Activated CD4-positive, alpha-beta T cell treated with anti-CD3 and anti-CD28 coated beads, Interleukin-2, amount 10 ng/mL, durations not matched to agents 7 days and 5 days (primary cell): ENCODE results near the gene TAF15. TPM values are rescaled to one million over a fixed set of nuclear protein-coding genes. Genes with fewer than 3 reads are reported as not detected.

Experiments used
- CTCF ChIA-PET: fragments of 350-600 bp; sonication (Branson Sonifier 250); formaldehyde crosslinking; loops from one replicate; lab custom pipeline; 2021; ENCODE audit warnings: antibody characterized with exemption; lab: Charles Lee
- POLR2A ChIA-PET: fragments of 350-600 bp; sonication (Branson Sonifier 250); formaldehyde crosslinking; loops from one replicate; lab custom pipeline; 2021; ENCODE audit warnings: antibody characterized with exemption; lab: Charles Lee
- DNase-seq: peaks from one replicate; pipeline ENCODE4 v3.0.0-alpha.2; 2020
- H3K27ac Mint-ChIP-seq: one replicate; pipeline ENCODE4 v1.8.0; 2021; ENCODE audit warnings: mild to moderate bottlenecking, moderate library complexity, mixed read lengths
- H3K27me3 Mint-ChIP-seq: one replicate; pipeline ENCODE4 v1.8.0; 2021; ENCODE audit warnings: mixed read lengths
- H3K36me3 Mint-ChIP-seq: one replicate; pipeline ENCODE4 v1.8.0; 2021; ENCODE audit warnings: low read depth, mixed read lengths
- H3K4me1 Mint-ChIP-seq: one replicate; pipeline ENCODE4 v1.8.0; 2021; ENCODE audit warnings: mixed read lengths
- H3K4me3 Mint-ChIP-seq: one replicate; pipeline ENCODE4 v1.8.0; 2021; ENCODE audit warnings: mild to moderate bottlenecking, moderate library complexity, mixed read lengths
- H3K9me3 Mint-ChIP-seq: one replicate; pipeline ENCODE4 v1.8.0; 2021; ENCODE audit warnings: mixed read lengths
- total RNA-seq, 2 experiments: library from RNA; stranded (reverse); gene quantifications; one replicate each; pipeline ENCODE4 v1.2.3, GENCODE V29; 2021

The TAF15 gene
- total RNA-seq, result 100 to 1,000 TPM; 274 to 311 TPM

DNA sequence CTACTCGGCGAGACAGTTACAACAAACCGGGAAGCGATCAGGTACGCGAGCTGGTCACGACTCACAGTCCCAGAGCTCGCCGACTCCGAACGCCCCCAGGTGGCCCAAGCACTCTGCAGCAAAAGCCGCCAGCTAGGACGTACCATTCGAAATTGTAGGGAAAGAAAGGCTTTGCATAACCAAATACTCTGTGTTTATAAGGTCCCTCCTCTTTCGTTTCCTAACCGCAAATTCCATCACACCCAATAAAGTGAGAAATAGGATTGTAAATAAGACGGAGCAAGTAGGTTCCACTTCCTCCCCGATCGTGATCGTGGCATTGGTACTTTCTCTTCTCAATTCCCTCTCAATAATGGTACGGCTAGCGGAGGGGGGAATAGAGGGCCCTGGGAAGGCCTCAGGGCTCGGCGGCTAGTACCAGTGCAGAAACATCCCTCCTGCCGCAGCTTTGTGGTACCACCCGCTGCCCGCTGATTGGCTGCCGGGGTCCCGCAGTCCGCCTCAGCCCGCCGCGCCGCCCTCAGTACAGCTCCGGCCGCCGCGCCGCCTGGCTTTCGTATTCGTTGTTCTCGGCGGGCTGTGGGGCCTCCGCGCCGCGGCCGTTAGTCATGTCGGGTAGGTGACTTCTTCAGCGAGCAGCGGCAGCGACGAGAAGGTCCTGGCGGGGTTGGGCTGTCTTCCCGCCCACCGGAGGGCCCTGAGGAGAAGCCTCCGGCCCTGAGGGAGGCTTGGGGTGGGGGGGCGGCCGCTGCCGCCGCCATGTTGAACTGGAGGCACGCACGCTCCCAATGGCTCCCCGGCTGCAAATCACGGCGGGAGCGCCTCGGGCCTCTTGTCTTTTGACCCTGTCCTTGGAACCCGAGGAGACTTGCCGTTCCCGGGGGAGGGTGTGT is at the start of gene TAF15:
TAF15 (plus strand) TSS at position 523 of the 893 bp plus-strand sequence; CDS start at position 609, 86 bp downstream.
- CTCF ChIA-PET, result interaction anchor here (0.6 to 3.1 kb wide), 31 partner anchors 8 to 761 kb away, joined by 3 to 44 read pairs (median 4); partner anchors contain the start of genes MMP28 and SLFN12L

DNA sequence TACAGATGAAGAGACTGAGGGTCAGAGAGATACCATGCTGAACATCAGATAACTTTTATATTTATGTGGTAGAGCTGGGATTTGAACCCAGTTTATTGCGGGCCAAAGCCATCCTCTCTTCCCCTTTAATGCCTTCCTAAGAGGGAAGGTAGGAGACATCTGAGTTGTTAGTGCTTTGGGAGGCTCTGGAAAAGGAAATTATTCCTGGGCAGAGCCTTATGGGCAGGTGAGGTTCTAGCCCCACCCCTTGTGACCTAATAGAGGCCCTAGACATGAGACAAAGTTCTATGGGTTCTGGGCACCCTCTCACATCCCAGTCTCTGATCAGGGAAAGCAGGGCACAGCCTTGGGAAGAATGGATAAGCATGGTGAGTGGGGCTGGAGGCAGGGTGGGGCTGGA is 48.7 kb upstream of the TAF15 start, which contains the start of gene C17orf50:
C17orf50 (plus strand) TSS at position 301 of the 400 bp plus-strand sequence; CDS start at position 356, 55 bp downstream.
- H3K27me3 Mint-ChIP-seq, result no peaks in the 10 kb centered on the region
- POLR2A ChIA-PET, result no interaction called here
- DNase-seq, result no peak
- no peaks in the 10 kb centered on the region for H3K9me3 Mint-ChIP-seq
- H3K27ac Mint-ChIP-seq, result no peak within 1 kb of the TSS
- no peak within 1 kb of the TSS for H3K4me3 Mint-ChIP-seq
- CTCF ChIA-PET, result interaction anchor here (0.5 to 2.4 kb wide), 5 partner anchors 13 to 388 kb away, joined by 3 to 12 read pairs (median 3); no protein-coding TSS in a partner anchor
- peaks cover 11% of the 10 kb centered on the region for H3K4me1 Mint-ChIP-seq
- no peaks in the 10 kb centered on the region for H3K36me3 Mint-ChIP-seq

More for the DNA sequence above, at the start of gene TAF15:
- no peaks in the 10 kb centered on the region for H3K9me3 Mint-ChIP-seq
- peak within 1 kb of the TSS; percentile 96 for H3K27ac Mint-ChIP-seq
- POLR2A ChIA-PET, result interaction anchor here (1.0 to 2.6 kb wide), 2 partner anchors 45 to 223 kb away, joined by 3 to 21 read pairs; no protein-coding TSS in a partner anchor
- H3K4me1 Mint-ChIP-seq, result peaks cover 58% of the 10 kb centered on the region
- H3K4me3 Mint-ChIP-seq, result peak within 1 kb of the TSS; percentile 94
- H3K36me3 Mint-ChIP-seq, result peaks cover 18% of the 10 kb centered on the region
- DNase-seq, result peak; percentile 97
- H3K27me3 Mint-ChIP-seq, result no peaks in the 10 kb centered on the region

DNA sequence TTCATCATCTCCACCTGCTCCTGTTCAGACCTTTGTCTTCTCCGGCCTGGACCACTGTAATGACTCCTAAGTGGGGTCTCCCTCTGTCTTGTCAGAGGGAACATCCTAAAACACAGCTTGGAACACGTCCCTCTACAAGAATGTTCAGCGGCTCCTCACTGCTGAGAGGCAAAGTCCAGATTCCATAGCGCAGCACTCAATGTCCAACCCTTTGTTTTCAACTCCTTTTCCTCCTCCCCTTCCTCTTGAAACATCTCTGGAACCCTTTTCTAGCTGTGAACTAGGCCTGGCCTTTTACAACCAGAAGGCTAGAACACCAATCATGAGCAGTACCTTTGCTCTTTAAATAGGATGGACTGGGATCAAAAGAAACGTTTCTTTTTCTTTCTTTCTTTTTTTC is 47.7 kb upstream of the TAF15 start:
- no peaks in the 10 kb centered on the region for H3K9me3 Mint-ChIP-seq
- H3K27me3 Mint-ChIP-seq, result no peaks in the 10 kb centered on the region
- ChIA-PET CTCF (interaction anchor here (0.7 to 1.2 kb wide), 4 partner anchors 16 to 92 kb away, joined by 3 to 5 read pairs (median 3); partner anchors contain the start of gene TAF15), POLR2A (no interaction called here)
- H3K4me1 Mint-ChIP-seq, result peaks cover 11% of the 10 kb centered on the region
- H3K4me3 Mint-ChIP-seq, result no peak overlapping the region
- no peak for DNase-seq
- H3K27ac Mint-ChIP-seq, result no peak overlapping the region
- no peaks in the 10 kb centered on the region for H3K36me3 Mint-ChIP-seq

DNA sequence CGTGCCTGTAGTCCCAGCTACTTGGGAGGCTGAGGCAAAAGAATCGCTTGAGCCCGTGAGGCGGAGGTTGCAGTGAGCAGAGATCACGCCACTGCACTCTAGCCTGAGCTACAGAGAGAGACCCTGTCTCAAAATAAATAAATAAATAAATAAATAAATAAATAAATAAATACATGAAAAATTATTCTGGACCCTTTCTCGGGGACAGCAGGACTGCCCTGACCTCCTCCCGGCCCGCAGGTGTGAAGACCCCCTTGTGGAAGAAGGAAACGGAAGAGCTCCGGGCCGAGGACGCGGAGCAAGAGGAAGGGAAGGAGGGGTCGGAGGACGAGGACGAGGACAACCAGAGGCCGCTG is 45.5 kb upstream of the TAF15 start:
- peak overlapping the region; percentile 78 for H3K4me3 Mint-ChIP-seq
- H3K4me1 Mint-ChIP-seq, result peaks cover 11% of the 10 kb centered on the region
- no peaks in the 10 kb centered on the region for H3K27me3 Mint-ChIP-seq
- H3K36me3 Mint-ChIP-seq, result no peaks in the 10 kb centered on the region
- ChIA-PET CTCF (interaction anchor here (0.7 to 3.2 kb wide), 30 partner anchors 9 to 626 kb away, joined by 3 to 44 read pairs (median 5); partner anchors contain the start of genes CCL16, MMP28 and TAF15), POLR2A (interaction anchor here (2.1 kb wide), 1 partner anchor 45 kb away, joined by 21 read pairs; the partner anchor contains the start of gene TAF15)
- H3K9me3 Mint-ChIP-seq, result no peaks in the 10 kb centered on the region
- no peak overlapping the region for H3K27ac Mint-ChIP-seq
- no peak for DNase-seq

DNA sequence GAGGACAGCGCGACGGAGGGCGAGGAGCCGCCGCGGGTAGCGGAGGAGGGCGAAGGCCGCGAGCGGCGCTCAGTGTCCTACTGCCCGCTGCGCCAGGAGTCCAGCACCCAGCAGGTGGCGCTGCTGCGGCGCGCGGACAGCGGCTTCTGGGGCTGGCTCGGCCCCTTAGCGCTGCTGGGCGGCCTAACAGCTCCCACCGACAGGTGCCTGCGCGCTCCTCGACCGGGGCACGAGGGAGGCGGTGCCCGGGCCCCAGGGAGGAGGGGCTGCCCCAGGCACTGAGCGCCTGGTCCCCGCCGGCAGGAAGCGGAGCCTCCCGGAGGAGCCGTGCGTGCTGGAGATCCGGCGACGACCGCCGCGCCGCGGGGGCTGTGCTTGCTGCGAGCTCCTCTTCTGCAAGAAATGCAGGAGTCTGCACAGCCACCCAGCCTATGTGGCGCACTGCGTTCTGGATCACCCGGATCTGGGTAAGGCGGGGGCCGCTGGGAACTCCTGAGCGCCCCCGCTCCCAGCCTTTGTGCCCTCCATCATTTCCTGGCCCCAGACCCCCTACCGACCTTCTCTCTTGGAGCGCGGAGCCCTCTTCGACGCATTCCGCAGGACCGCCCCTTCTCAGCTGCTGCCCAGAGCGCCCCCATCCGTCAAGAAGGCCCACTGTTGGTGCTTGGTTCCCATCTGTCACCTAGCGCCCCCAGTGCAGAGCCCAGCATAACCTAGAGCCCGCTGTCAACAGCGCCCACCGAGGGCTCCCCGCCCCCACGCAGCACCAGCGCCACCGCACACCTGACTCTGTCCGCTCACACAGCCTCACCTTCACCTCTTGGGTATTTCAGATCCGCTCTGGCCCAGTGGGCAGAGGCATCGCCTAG is 44.9 kb upstream of the TAF15 start:
- H3K27me3 Mint-ChIP-seq, result no peaks in the 10 kb centered on the region
- H3K9me3 Mint-ChIP-seq, result no peaks in the 10 kb centered on the region
- H3K27ac Mint-ChIP-seq, result peak overlapping the region; percentile 74
- H3K4me3 Mint-ChIP-seq, result peak overlapping the region; percentile 78
- no peaks in the 10 kb centered on the region for H3K36me3 Mint-ChIP-seq
- ChIA-PET POLR2A (interaction anchor here (2.1 kb wide), 1 partner anchor 44 kb away, joined by 21 read pairs; the partner anchor contains the start of gene TAF15), CTCF (interaction anchor here (0.6 to 3.2 kb wide), 31 partner anchors 8 to 626 kb away, joined by 3 to 44 read pairs (median 4); partner anchors contain the start of genes MMP28, RASL10B and TAF15)
- H3K4me1 Mint-ChIP-seq, result peaks cover 11% of the 10 kb centered on the region
- DNase-seq, result peak; percentile 82

DNA sequence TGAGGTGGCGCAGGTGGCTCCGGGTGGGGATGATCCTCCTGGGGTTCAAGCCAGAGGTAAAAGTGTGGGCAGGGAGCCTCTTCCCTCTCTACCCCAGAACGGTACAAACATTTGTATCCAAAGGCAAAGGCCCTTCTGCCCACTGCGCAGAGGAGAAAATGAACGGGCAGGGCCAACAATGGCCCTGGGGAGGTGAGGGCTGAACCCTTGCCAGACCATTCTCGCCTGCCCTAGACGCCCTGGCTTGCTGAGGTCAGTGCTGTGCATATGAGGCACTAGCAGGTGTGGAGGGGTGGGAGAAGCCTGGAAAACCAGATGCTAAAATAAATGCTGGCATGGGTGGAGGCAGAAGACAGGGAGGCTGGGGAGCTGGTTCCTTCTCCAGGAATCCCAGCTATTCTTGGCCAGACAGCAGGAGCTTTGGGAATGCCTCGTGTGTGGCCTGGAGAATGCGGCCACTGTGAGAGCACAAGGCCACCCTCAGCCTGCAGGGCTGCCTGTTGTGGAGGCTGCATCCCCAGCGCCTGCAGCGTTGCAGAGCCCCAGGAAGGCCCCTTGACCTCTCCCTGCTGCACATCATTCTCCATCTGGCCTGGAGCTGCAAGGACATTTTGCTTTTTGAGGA is 44.1 kb upstream of the TAF15 start:
- ChIA-PET POLR2A (no interaction called here), CTCF (interaction anchor here (0.8 to 3.2 kb wide), 7 partner anchors 10 to 554 kb away, joined by 4 to 44 read pairs (median 17); partner anchors contain the start of genes MMP28 and TAF15)
- H3K4me3 Mint-ChIP-seq, result peak overlapping the region; percentile 78
- H3K36me3 Mint-ChIP-seq, result no peaks in the 10 kb centered on the region
- H3K27ac Mint-ChIP-seq, result peak overlapping the region; percentile 74
- no peaks in the 10 kb centered on the region for H3K9me3 Mint-ChIP-seq
- no peak for DNase-seq
- no peaks in the 10 kb centered on the region for H3K27me3 Mint-ChIP-seq
- H3K4me1 Mint-ChIP-seq, result peaks cover 11% of the 10 kb centered on the region

DNA sequence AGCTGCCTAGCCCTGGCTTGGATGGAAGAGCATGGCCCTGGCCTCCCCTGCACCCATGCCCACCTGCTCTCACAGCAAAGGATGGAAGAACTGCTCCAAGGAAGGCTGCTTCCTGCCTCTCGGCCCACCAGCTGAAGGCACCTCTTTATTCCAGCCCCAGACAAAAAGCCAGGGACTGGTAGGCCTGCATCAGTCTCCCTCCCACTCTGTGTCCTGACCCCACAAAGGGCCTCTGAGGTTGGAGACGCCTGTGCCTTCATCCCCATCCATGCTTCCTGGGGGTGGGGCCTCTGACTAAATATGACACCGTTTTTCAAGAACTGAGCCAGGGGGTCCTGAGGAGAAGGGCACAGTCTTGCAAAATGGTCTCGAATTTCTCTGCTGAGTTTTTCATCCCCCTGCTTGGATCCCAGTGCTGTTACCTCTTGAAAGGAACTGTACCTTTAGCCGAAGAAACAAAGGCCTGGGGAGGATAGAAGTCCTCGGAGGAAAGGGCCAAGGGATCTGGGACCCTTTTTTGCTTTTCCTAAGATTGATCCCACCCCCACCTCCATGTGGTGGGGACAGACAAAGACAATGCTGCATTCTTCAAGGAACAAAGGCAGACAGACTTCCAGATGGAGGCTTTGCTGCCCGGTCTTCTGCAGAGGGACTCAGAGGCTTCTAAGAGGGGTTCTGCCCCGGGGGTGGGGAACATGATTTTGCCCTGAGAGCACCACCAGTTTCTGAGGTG is 43.4 kb upstream of the TAF15 start:
- Mint-ChIP-seq H3K4me3 (no peak overlapping the region), H3K27ac (no peak overlapping the region), H3K27me3 (no peaks in the 10 kb centered on the region), H3K36me3 (no peaks in the 10 kb centered on the region), H3K9me3 (no peaks in the 10 kb centered on the region), H3K4me1 (peaks cover 11% of the 10 kb centered on the region)
- POLR2A ChIA-PET, result no interaction called here
- CTCF ChIA-PET, result interaction anchor here (0.8 to 3.2 kb wide), 3 partner anchors 39 to 554 kb away, joined by 4 to 44 read pairs (median 17); partner anchors contain the start of gene TAF15
- no peak for DNase-seq

DNA sequence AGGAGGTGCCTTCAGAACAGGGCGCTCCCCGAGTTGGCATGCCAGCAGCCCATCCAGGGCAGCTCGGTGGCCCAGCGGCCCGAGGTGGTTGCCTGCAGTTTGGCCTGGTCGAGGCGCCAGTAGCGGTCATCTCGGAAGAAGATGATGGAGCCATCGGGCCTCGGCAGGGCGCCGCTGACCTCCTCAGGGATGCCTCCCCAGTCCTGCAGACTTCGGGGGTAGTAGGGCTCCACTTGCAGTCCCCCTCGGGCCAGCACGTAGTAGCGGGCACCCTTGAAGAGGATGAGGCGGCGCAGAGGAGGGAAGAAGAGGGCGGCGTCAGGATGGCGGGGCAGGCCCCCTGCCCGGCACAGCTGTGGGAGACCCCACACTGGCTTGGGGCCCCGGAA is 42.8 kb upstream of the TAF15 start:
- H3K36me3 Mint-ChIP-seq, result no peaks in the 10 kb centered on the region

DNA sequence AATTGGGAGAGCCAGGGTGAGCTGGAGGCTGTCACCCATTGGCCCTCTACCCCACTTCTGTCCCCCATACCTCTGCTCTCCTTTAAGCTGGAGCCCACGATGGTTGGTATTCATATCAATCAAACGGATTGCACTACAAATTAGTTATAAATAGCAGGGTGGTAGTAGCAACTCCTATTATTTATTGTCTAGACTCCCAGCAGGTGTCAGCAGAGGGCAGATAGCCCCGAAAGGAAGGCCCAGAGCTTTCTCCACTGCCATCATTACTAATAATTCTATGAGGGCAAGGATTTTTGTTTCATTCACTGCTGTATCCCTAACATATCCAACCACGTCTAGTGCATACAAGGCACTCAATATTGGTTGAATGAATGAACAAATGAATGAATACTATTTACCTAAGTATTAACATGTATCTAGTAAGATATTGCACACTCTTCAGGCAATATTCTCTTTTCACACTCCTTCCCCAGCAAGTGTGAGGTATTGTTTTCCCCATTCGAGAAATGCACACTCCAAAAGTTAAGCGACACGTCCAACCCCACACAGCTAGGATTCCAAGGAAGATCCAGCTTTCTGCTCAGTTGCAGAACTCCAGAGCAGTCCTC is 42.3 kb upstream of the TAF15 start:
- H3K4me3 Mint-ChIP-seq, result no peak overlapping the region
- no peaks in the 10 kb centered on the region for H3K36me3 Mint-ChIP-seq
- peak; percentile 45 for DNase-seq
- no peaks in the 10 kb centered on the region for H3K9me3 Mint-ChIP-seq
- peaks cover 11% of the 10 kb centered on the region for H3K4me1 Mint-ChIP-seq
- POLR2A ChIA-PET, result no interaction called here
- CTCF ChIA-PET, result interaction anchor here (1.0 to 1.2 kb wide), 2 partner anchors 38 to 41 kb away, joined by 3 to 4 read pairs; no protein-coding TSS in a partner anchor
- H3K27ac Mint-ChIP-seq, result no peak overlapping the region
- H3K27me3 Mint-ChIP-seq, result peaks cover 4% of the 10 kb centered on the region

More for the DNA sequence above, 42.8 kb upstream of the TAF15 start:
- H3K4me1 Mint-ChIP-seq, result peaks cover 11% of the 10 kb centered on the region
- no peak overlapping the region for H3K27ac Mint-ChIP-seq
- DNase-seq, result no peak
- H3K9me3 Mint-ChIP-seq, result no peaks in the 10 kb centered on the region
- no peak overlapping the region for H3K4me3 Mint-ChIP-seq
- H3K27me3 Mint-ChIP-seq, result no peaks in the 10 kb centered on the region
- ChIA-PET CTCF (interaction anchor here (1.0 to 1.2 kb wide), 2 partner anchors 39 to 42 kb away, joined by 3 to 4 read pairs; no protein-coding TSS in a partner anchor), POLR2A (no interaction called here)

DNA sequence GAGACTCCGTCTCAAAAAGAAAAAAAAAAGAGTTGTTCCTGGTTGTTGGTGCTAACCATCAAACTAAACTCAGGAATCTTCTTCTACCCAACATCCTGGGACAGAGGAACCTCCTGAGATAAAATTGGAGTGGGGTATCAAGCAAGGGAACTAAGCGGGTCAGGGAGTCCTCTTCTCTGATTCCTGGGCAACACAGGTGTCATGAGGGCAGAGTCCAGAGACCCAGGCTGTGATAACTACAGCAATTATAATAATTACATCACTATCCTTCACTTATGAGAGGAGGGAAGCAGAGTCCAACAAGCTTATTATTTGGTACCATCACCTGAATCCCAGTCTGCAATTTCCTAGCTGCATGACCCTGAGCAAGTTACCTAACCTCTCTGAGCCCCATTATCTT is 40.5 kb upstream of the TAF15 start:
- Mint-ChIP-seq H3K27me3 (peaks cover 8% of the 10 kb centered on the region), H3K36me3 (no peaks in the 10 kb centered on the region), H3K27ac (no peak overlapping the region), H3K4me1 (peaks cover 10% of the 10 kb centered on the region), H3K4me3 (no peak overlapping the region), H3K9me3 (no peaks in the 10 kb centered on the region)
- CTCF ChIA-PET, result interaction anchor here (0.9 kb wide), 1 partner anchor 16 kb away, joined by 3 read pairs; no protein-coding TSS in a partner anchor
- POLR2A ChIA-PET, result no interaction called here
- no peak for DNase-seq
